ENCODE measurements around the gene NSDHL.

NSDHL gene

GRCh38 chrX:152824841-152825374, 6.0 kb upstream of the NSDHL start:
- no peak for TF ChIP-seq GATA3 (IDR thresholded peaks at IDR 0.05; ENCODE audit: low read depth, low read length)

- TF ChIP-seq GATA2 (IDR thresholded peaks at IDR 0.05; ENCODE audit: low read depth, low read length) = no peak
- no peak for TF ChIP-seq GATA3 (IDR thresholded peaks at IDR 0.05; ENCODE audit: low read depth, low read length)
These were observed 528 bp downstream of the NSDHL start for GRCh38 chrX:152831391-152831790.

- TF ChIP-seq GATA2 (IDR thresholded peaks at IDR 0.05; ENCODE audit: low read depth, low read length) (no peak), GATA3 (IDR thresholded peaks at IDR 0.05; ENCODE audit: low read depth, low read length) (no peak)
These were observed 1.7 kb downstream of the NSDHL start for GRCh38 chrX:152832520-152832919.

GRCh38 chrX:152833378-152833777, 2.5 kb downstream of the NSDHL start:
- no peak for TF ChIP-seq GATA2 (IDR thresholded peaks at IDR 0.05; ENCODE audit: low read depth, low read length)
- TF ChIP-seq GATA3 (IDR thresholded peaks at IDR 0.05; ENCODE audit: low read depth, low read length) = no peak

GRCh38 chrX:152842772-152843338, 12.0 kb downstream of the NSDHL start:
- TF ChIP-seq GATA2 (IDR thresholded peaks at IDR 0.05; ENCODE audit: low read depth, low read length) = no peak
- TF ChIP-seq GATA3 (IDR thresholded peaks at IDR 0.05; ENCODE audit: low read depth, low read length) = no peak

- no peak for TF ChIP-seq GATA2 (IDR thresholded peaks at IDR 0.05; ENCODE audit: low read depth, low read length)
- TF ChIP-seq GATA3 (IDR thresholded peaks at IDR 0.05; ENCODE audit: low read depth, low read length) = no peak
These were observed 13.0 kb downstream of the NSDHL start for GRCh38 chrX:152843852-152844251.

- TF ChIP-seq GATA2 (IDR thresholded peaks at IDR 0.05; ENCODE audit: low read depth, low read length) (no peak), GATA3 (IDR thresholded peaks at IDR 0.05; ENCODE audit: low read depth, low read length) (no peak)
These were observed 13.4 kb downstream of the NSDHL start for GRCh38 chrX:152844256-152844655.

- TF ChIP-seq GATA2 (IDR thresholded peaks at IDR 0.05; ENCODE audit: low read depth, low read length) (no peak), GATA3 (IDR thresholded peaks at IDR 0.05; ENCODE audit: low read depth, low read length) (no peak)
These were observed 14.9 kb downstream of the NSDHL start for GRCh38 chrX:152845618-152846240.

- TF ChIP-seq GATA2 (IDR thresholded peaks at IDR 0.05; ENCODE audit: low read depth, low read length) (no peak), GATA3 (IDR thresholded peaks at IDR 0.05; ENCODE audit: low read depth, low read length) (no peak)
These were observed 16.4 kb downstream of the NSDHL start for GRCh38 chrX:152847281-152847680.

GRCh38 chrX:152850465-152850864, 19.6 kb downstream of the NSDHL start:
- no peak for TF ChIP-seq GATA2 (IDR thresholded peaks at IDR 0.05; ENCODE audit: low read depth, low read length)
- TF ChIP-seq GATA3 (IDR thresholded peaks at IDR 0.05; ENCODE audit: low read depth, low read length) = no peak

- no peak for TF ChIP-seq GATA2 (IDR thresholded peaks at IDR 0.05; ENCODE audit: low read depth, low read length)
- TF ChIP-seq GATA3 (IDR thresholded peaks at IDR 0.05; ENCODE audit: low read depth, low read length) = no peak
These were observed 23.1 kb downstream of the NSDHL start for GRCh38 chrX:152853986-152854385.

GRCh38 chrX:152861116-152861515, 30.3 kb downstream of the NSDHL start:
- TF ChIP-seq GATA3 (IDR thresholded peaks at IDR 0.05; ENCODE audit: low read depth, low read length) = no peak
- TF ChIP-seq GATA2 (IDR thresholded peaks at IDR 0.05; ENCODE audit: low read depth, low read length) = no peak

- TF ChIP-seq GATA3 (IDR thresholded peaks at IDR 0.05; ENCODE audit: low read depth, low read length) = no peak
These were observed 31.0 kb downstream of the NSDHL start for GRCh38 chrX:152861826-152862225.

- TF ChIP-seq GATA3 (IDR thresholded peaks at IDR 0.05; ENCODE audit: low read depth, low read length) (no peak), GATA2 (IDR thresholded peaks at IDR 0.05; ENCODE audit: low read depth, low read length) (no peak)
These were observed 34.5 kb downstream of the NSDHL start for GRCh38 chrX:152865232-152865920.

- TF ChIP-seq GATA2 (IDR thresholded peaks at IDR 0.05; ENCODE audit: low read depth, low read length) (no peak), GATA3 (IDR thresholded peaks at IDR 0.05; ENCODE audit: low read depth, low read length) (no peak)
These were observed 35.5 kb downstream of the NSDHL start for GRCh38 chrX:152866386-152866785.
